Measurements from ENCODE around the gene SCAMP2. TPM values are rescaled to one million over a fixed set of nuclear protein-coding genes. Genes with fewer than 3 reads are reported as not detected.

Gene SCAMP2
- total and polyA plus RNA-seq, 11 donors: 25.1 to 90.5 (median 46.0) TPM

- DNase-seq (no peak), ATAC-seq (no peak)
- H3K36me3 ChIP-seq: peaks cover 0 to 65% (median 50%) of the 10 kb centered on the region in 9 donors
- H3K27ac ChIP-seq: peak overlapping the region in 1 of 12 donors; percentile 92
- intact Hi-C loops (cut with DNase I): loop anchor here in 4 of 10 donors (5.0 to 10.0 kb wide), 4 partner anchors 47 to 60 kb away; partner anchors contain the start of genes MPI (in 2 of the 4) and FAM219B (in 1 of the 4)
- H3K4me1 ChIP-seq: peaks cover 0 to 38% (median 22%) of the 10 kb centered on the region in 12 donors
- H3K27me3 ChIP-seq: no peaks in the 10 kb centered on the region
- no peaks in the 10 kb centered on the region for H3K9me3 ChIP-seq
- no peak overlapping the region for H3K4me3 ChIP-seq
- WGBS, 4 donors: 78 to 85% (median 80%) methylated on average over 4 to 5 of the region's 5 CpGs
- TF ChIP-seq CTCF (IDR thresholded peaks at IDR 0.05) (no peak), POLR2A (IDR thresholded peaks at IDR 0.05) (no peak)
Measured at GRCh38 chr15:74845208-74845568, 28.0 kb downstream of the SCAMP2 start.

GRCh38 chr15:74844319-74845207 is 28.6 kb downstream of the SCAMP2 start:
- TF ChIP-seq POLR2A (IDR thresholded peaks at IDR 0.05): no peak
- TF ChIP-seq CTCF (IDR thresholded peaks at IDR 0.05): no peak
- Histone ChIP-seq H3K9me3 (no peaks in the 10 kb centered on the region), H3K4me1 (peaks cover 0 to 38% (median 22%) of the 10 kb centered on the region in 12 donors), H3K27ac (peak overlapping the region in 4 of 12 donors; percentile 92 to 93 (median 92)), H3K36me3 (peaks cover 0 to 65% (median 46%) of the 10 kb centered on the region in 9 donors), H3K27me3 (no peaks in the 10 kb centered on the region), H3K4me3 (no peak overlapping the region)
- ATAC-seq (no peak), DNase-seq (no peak)
- intact Hi-C loops (cut with DNase I): loop anchor here in 7 of 10 donors (5.0 to 10.0 kb wide), 7 partner anchors 48 to 227 kb away; partner anchors contain the start of genes FAM219B (in 2 of the 7), MPI (in 2 of the 7) and CLK3 (in 1 of the 7)
- 84 to 97% (median 86%) methylated on average over 8 to 12 of the region's 12 CpGs for WGBS, 4 donors

- intact Hi-C loops (cut with DNase I): loop anchor here in 7 of 10 donors (1.0 to 10.0 kb wide), 9 partner anchors 51 to 227 kb away; partner anchors contain the start of genes FAM219B (in 2 of the 7), CLK3 (in 1 of the 7) and MPI (in 1 of the 7)
- WGBS, 4 donors: 64 to 72% (median 66%) methylated on average over 8 to 12 of the region's 12 CpGs
- DNase-seq: no peak
- H3K27me3 ChIP-seq: no peaks in the 10 kb centered on the region
- TF ChIP-seq CTCF (IDR thresholded peaks at IDR 0.05) (no peak), POLR2A (IDR thresholded peaks at IDR 0.05) (no peak)
- H3K9me3 ChIP-seq: no peaks in the 10 kb centered on the region
- peak overlapping the region in 11 of 12 donors; percentile 82 to 93 (median 91) for H3K27ac ChIP-seq
- H3K4me1 ChIP-seq: peaks cover 0 to 38% (median 22%) of the 10 kb centered on the region in 12 donors
- ATAC-seq: peak in 1 of 4 donors; percentile 0
- peak overlapping the region in 10 of 12 donors; percentile 70 to 99 (median 90) for H3K4me3 ChIP-seq
- H3K36me3 ChIP-seq: peaks cover 0 to 59% (median 46%) of the 10 kb centered on the region in 9 donors
Measured at GRCh38 chr15:74843891-74844299, 29.3 kb downstream of the SCAMP2 start.

GRCh38 chr15:74843445-74843828 is 29.7 kb downstream of the SCAMP2 start:
- DNase-seq (peak in 1 of 5 donors; percentile 32), ATAC-seq (no peak)
- Histone ChIP-seq H3K36me3 (peaks cover 0 to 59% (median 46%) of the 10 kb centered on the region in 9 donors), H3K27me3 (no peaks in the 10 kb centered on the region), H3K4me3 (peak overlapping the region; percentile 70 to 99 (median 94)), H3K9me3 (no peaks in the 10 kb centered on the region), H3K4me1 (peaks cover 0 to 38% (median 22%) of the 10 kb centered on the region in 12 donors), H3K27ac (peak overlapping the region; percentile 81 to 93 (median 90))
- 14 to 18% (median 16%) methylated on average over 14 to 18 of the region's 18 CpGs for WGBS, 4 donors
- intact Hi-C loops (cut with DNase I): loop anchor here in 7 of 10 donors (1.0 to 10.0 kb wide), 9 partner anchors 51 to 226 kb away; partner anchors contain the start of genes FAM219B (in 2 of the 7), CLK3 (in 1 of the 7) and MPI (in 1 of the 7)
- TF ChIP-seq POLR2A (IDR thresholded peaks at IDR 0.05): no peak
- TF ChIP-seq CTCF (IDR thresholded peaks at IDR 0.05): peak in 3 of 12 donors; percentile 1 to 30 (median 5)
